ENCODE data around the gene FREY1. TPM values are rescaled to one million over a fixed set of nuclear protein-coding genes. Genes with fewer than 3 reads are reported as not detected.

Gene FREY1
- total and polyA plus RNA-seq, 2 of the 13 experiments (the other 11 are each of a cell fraction or from before 2014, with no cell fraction given) = 0.44 to 0.73 TPM

DNA sequence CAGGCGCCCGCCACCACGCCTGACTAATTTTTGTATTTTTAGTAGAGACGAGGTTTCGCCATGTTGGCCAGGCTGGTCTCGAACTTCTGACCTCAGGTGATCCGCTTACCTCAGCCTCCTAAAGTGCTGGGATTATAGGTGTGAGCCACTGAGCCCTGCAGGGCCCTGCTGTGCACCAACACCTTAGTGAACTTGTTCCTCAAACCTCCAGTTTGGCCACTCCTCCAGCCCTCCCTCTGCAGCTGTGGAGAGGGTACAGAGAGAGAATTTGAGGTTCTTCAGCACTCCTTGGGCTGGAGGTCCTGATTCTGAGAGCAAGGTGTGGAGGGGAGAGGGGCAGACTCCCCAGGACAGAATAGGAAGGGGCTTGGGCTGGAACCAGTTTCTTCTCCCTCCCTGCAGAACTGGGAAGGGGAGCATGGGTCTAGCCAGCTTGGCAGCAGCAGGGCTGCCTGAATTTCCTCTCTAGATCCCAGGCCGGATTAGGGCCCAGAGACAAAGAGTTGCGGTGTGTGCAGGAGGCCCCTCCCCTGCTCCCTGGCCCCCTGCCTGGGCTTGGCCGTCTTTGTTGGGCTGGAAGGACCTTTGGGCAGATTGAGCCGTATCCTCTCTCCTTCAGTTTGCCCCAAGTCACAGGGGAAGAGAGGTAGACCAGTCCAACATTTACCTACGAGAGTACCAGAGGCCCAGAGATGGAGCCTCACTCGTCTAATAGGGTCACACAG, 12.9 kb upstream of the FREY1 start (continued):
- TF ChIP-seq ZSCAN25 (CRISPR knock-in tag; IDR thresholded peaks at IDR 0.05) (0 out of 2 replicates have a peak, but pooled peaks have one; percentile 21), ZC3H13 (CRISPR knock-in tag; IDR thresholded peaks at IDR 0.05) (no peak), CHD4 (IDR thresholded peaks at IDR 0.05; ENCODE audit: borderline replicate concordance, low read length) (no peak), ZNF644 (CRISPR knock-in tag; IDR thresholded peaks at IDR 0.05; ENCODE audit: low read depth) (no peak)
- TF ChIP-seq, protein P1, sequence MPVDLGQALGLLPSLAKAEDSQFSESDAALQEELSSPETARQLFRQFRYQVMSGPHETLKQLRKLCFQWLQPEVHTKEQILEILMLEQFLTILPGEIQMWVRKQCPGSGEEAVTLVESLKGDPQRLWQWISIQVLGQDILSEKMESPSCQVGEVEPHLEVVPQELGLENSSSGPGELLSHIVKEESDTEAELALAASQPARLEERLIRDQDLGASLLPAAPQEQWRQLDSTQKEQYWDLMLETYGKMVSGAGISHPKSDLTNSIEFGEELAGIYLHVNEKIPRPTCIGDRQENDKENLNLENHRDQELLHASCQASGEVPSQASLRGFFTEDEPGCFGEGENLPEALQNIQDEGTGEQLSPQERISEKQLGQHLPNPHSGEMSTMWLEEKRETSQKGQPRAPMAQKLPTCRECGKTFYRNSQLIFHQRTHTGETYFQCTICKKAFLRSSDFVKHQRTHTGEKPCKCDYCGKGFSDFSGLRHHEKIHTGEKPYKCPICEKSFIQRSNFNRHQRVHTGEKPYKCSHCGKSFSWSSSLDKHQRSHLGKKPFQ (CRISPR knock-in tag; IDR thresholded peaks at IDR 0.05; ENCODE audit: insufficient replicate concordance) = no peak

DNA sequence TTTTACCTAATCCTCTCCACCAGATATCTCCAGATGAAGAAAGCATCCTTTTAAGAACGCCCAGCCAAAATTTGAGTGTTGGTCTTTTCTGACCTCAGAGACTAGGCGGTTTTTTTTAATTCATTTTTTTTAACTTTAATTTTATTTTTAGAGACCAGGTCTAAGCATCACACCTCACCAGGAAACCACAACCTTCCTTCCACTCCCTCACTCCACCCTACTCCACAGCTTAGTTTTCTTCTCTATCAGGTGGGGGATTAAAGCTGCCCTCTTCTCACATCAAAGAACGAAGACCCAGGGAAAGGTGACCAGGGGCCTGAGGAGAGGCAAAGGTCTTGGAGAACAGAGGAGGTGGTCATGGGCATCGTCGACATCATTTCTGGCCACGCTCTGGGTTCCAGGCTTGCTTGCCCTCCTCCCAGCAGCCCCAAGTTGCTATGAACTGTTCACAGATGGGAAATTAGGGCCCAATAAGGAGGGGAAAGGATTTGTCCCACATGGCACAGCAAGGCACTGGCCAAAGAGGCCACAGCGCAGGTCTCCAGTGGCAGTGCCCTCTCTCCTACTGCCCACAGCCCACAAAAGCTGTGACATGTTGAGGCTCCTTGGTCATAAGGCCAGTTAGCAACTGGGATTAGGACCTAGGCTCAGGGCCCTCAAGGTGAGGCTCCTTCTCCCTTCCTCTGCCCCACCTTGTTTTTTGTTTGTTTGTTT, 12.0 kb upstream of the FREY1 start:
- no TSS peak for BruUV-seq (replicated peaks)
- Histone ChIP-seq H4K20me1 (ENCODE audit: insufficient read depth, low read length) (no peaks in the 10 kb centered on the region), H2AFZ (ENCODE audit: low read length) (no peak overlapping the region), H3K9me3 (ENCODE audit: low read length) (no peaks in the 10 kb centered on the region), H3K27ac (ENCODE audit: extremely low read length, insufficient read depth, low read length) (no peak overlapping the region), H3K4me1 (ENCODE audit: insufficient read depth, low read length) (peaks cover 41% of the 10 kb centered on the region), H3K4me2 (ENCODE audit: low read depth, low read length) (peak overlapping the region; percentile 91), H3K27me3 (ENCODE audit: control insufficient read depth in 1 of 2, insufficient read depth in 2 of 2, low read length in 2 of 2) (peaks cover 0 to 1% of the 10 kb centered on the region in 2 experiments; a peak in 1 of 5 replicates), H3K36me3 (replicated peaks in 1 of 2; ENCODE audit: control insufficient read depth in 1 of 2, insufficient read depth in 2 of 2, low read length in 2 of 2) (peaks cover 8 to 11% of the 10 kb centered on the region in 2 experiments; a peak in 3 of 5 replicates), H3K79me2 (ENCODE audit: insufficient read depth, low read length) (peaks cover 12% of the 10 kb centered on the region), H3K4me3 (replicated peaks in 1 of 3; ENCODE audit: insufficient read depth in 1 of 3, low read depth in 2 of 3, low read length in 3 of 3) (peak overlapping the region in 2 of 3 experiments; percentile 82 to 94; a peak in 5 of 6 replicates), H3K9ac (ENCODE audit: insufficient read depth, low read depth, low read length) (no peak overlapping the region)
- POLR2A ChIA-PET = interaction anchor here (1.1 kb wide), 1 partner anchor 23 kb away, joined by 3 read pairs; no protein-coding TSS in a partner anchor
- WGBS (ENCODE audit: low lambda C conversion rate) = 9% methylated on average over 6 of the region's 7 CpGs
- in situ Hi-C loops (cut with HindIII; ENCODE audit: extremely low pct_ligation_motif_present, low pct_unique_long_range_greater_than_20kb) = no loop called here
- ATAC-seq (no peak), DNase-seq (ENCODE audit: low spot score) (no peak), FAIRE-seq (no peak)
- CTCF ChIA-PET (ENCODE audit: low intra/inter-chr PET ratio, low total read pairs) = no interaction called here
- TF ChIP-seq ZNF543 (CRISPR knock-in tag; IDR thresholded peaks at IDR 0.05) = no peak
- TF ChIP-seq SMAD9 (CRISPR knock-in tag; IDR thresholded peaks at IDR 0.05) = 0 out of 2 replicates have a peak, but pooled peaks have one; percentile 41
- intact Hi-C loops (cut with micrococcal nuclease; ENCODE audit: unreplicated experiment) = loop anchor here (1.0 kb wide), 1 partner anchor 32 kb away; no protein-coding TSS in a partner anchor
